ENCODE data around the gene PCSK1.

DNA sequence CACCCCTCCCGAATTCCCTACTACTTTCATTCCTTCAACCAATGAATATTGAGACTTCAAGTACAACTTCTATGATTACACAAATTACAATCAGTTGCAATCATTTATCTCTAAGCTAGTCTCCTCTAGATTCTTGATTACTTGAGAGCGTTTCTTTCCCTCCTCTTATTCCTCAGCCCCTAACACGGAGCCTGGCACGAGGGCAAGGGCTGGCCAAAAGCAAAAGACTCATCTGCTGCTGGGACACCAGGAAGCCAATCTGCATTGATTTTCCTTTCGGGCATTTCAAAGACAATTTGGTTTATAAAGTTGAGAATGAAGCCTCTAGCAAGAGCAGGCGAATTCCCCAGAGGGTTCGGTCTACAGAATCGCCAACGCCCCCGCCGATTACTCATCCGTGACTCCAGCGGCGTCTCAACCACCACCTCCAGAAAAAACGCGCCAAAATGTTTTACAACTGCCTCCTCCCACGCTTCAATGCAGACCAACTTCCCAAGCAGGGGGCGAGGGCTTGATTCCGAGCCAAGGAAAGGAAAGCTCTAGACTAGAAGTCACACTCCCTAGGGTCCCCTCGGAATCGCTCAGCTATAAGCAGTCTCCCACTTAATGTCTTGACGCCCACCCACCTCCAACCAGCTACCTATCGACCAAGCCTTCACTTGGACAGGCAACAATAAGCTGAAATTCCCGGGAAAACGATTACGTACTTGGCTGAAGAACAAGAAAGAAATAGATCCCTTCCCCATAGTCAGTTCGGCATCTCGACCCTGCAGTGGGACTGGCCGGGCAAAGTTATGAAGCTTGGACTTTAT, 1.5 kb downstream of the PCSK1 start:
- TF ChIP-seq, protein P1, sequence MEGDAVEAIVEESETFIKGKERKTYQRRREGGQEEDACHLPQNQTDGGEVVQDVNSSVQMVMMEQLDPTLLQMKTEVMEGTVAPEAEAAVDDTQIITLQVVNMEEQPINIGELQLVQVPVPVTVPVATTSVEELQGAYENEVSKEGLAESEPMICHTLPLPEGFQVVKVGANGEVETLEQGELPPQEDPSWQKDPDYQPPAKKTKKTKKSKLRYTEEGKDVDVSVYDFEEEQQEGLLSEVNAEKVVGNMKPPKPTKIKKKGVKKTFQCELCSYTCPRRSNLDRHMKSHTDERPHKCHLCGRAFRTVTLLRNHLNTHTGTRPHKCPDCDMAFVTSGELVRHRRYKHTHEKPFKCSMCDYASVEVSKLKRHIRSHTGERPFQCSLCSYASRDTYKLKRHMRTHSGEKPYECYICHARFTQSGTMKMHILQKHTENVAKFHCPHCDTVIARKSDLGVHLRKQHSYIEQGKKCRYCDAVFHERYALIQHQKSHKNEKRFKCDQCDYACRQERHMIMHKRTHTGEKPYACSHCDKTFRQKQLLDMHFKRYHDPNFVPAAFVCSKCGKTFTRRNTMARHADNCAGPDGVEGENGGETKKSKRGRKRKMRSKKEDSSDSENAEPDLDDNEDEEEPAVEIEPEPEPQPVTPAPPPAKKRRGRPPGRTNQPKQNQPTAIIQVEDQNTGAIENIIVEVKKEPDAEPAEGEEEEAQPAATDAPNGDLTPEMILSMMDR (IDR thresholded peaks at IDR 0.05), result no peak
- no peak for TF ChIP-seq FOXS1 (CRISPR knock-in tag; IDR thresholded peaks at IDR 0.05)
